ENCODE results near the gene C3orf62.
"Not testable (repeated sequence)": the region's sequence is repeated elsewhere in the genome, so short reads cannot be mapped to it uniquely, and the experiment has no call there.

The C3orf62 gene

DNA sequence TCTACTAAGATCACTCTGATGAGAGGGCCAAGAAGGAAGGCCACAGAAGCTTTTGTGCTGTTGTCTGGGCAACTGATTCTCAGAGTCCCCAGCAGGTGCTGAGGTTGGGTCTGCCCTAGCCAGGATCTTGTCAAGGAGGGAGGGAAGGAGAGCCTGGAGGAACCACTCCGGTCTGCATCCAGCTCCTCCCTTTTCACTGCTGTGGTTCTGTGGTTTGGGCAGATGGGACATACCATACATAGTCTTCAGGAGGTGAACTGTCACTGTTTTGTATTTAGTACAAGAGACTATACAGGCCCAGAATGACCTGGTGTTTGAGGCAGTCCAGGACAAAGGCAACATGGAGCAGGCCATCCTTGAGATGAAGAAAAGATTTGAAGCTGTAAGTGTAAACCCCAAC is 21.9 kb downstream of the C3orf62 start:
- Histone ChIP-seq H3K4me3 (ENCODE audit: low read length) (no peak overlapping the region), H2BK15ac (replicated peaks; ENCODE audit: low read depth) (no peak overlapping the region), H3K4ac (ENCODE audit: low read depth, low read length) (no peak overlapping the region), H4K5ac (ENCODE audit: low read length) (no peak overlapping the region), H3K56ac (ENCODE audit: low read length) (no peak overlapping the region), H2BK120ac (ENCODE audit: low read depth, low read length) (no peak overlapping the region), H3K4me2 (ENCODE audit: low read length) (no peak overlapping the region), H3K79me1 (ENCODE audit: low read length) (no peaks in the 10 kb centered on the region), H3K27me3 (ENCODE audit: insufficient read depth, low read length, poor library complexity) (no peaks in the 10 kb centered on the region), H3K23ac (ENCODE audit: low read length) (no peak overlapping the region), H2BK5ac (ENCODE audit: low read length) (no peak overlapping the region), H3K79me2 (ENCODE audit: control insufficient read depth, insufficient read depth, low read length) (no peaks in the 10 kb centered on the region), H4K8ac (ENCODE audit: low read depth, low read length) (no peak overlapping the region), H3K4me1 (ENCODE audit: control insufficient read depth, low read depth, low read length) (no peaks in the 10 kb centered on the region), H3K36me3 (ENCODE audit: control insufficient read depth, insufficient read depth, low read length) (no peaks in the 10 kb centered on the region), H2AK5ac (ENCODE audit: low read length) (no peak overlapping the region), H3K18ac (ENCODE audit: low read length) (no peak overlapping the region), H3K27ac (ENCODE audit: low read depth, low read length) (no peak overlapping the region), H3K9ac (ENCODE audit: low read length) (no peak overlapping the region)
- no CpG with 5 or more reads among the region's 1 CpG for WGBS (ENCODE audit: extremely low coverage, insufficient coverage, low lambda C conversion rate)
- peak; percentile 22 for DNase-seq

DNA sequence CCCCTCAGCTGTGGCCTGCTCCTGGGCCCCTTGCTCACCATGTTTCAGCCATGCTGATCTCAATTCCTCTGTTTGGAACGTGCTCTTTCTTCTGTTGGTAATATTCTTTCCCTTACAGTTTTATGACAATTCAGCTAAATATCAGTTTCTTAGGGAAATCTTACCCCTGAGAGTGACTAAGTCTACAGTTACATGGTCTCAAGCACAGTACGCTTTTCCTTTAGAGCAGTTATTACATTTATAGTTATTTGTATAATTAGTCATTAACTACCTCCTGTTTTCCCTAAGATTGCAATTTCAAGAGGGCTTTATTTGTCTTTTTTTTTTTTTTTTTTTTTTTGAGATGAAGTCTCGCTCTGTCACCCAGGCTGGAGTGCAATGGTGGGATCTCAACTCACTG is 23.5 kb downstream of the C3orf62 start:
- DNase-seq, result no peak
- Histone ChIP-seq H4K5ac (ENCODE audit: low read length) (no peak overlapping the region), H3K79me2 (ENCODE audit: control insufficient read depth, insufficient read depth, low read length) (no peaks in the 10 kb centered on the region), H3K79me1 (ENCODE audit: low read length) (no peaks in the 10 kb centered on the region), H3K27ac (ENCODE audit: low read depth, low read length) (no peak overlapping the region), H3K9ac (ENCODE audit: low read length) (no peak overlapping the region), H2BK120ac (ENCODE audit: low read depth, low read length) (no peak overlapping the region), H3K18ac (ENCODE audit: low read length) (no peak overlapping the region), H2AK5ac (ENCODE audit: low read length) (no peak overlapping the region), H3K4me2 (ENCODE audit: low read length) (no peak overlapping the region), H2BK15ac (replicated peaks; ENCODE audit: low read depth) (no peak overlapping the region), H3K4me3 (ENCODE audit: low read length) (no peak overlapping the region), H3K4ac (ENCODE audit: low read depth, low read length) (no peak overlapping the region), H3K27me3 (ENCODE audit: insufficient read depth, low read length, poor library complexity) (no peaks in the 10 kb centered on the region), H3K36me3 (ENCODE audit: control insufficient read depth, insufficient read depth, low read length) (no peaks in the 10 kb centered on the region), H2BK5ac (ENCODE audit: low read length) (no peak overlapping the region), H3K56ac (ENCODE audit: low read length) (no peak overlapping the region), H3K23ac (ENCODE audit: low read length) (no peak overlapping the region), H4K8ac (ENCODE audit: low read depth, low read length) (no peak overlapping the region), H3K4me1 (ENCODE audit: control insufficient read depth, low read depth, low read length) (no peaks in the 10 kb centered on the region)
- WGBS (ENCODE audit: extremely low coverage, insufficient coverage, low lambda C conversion rate), result no CpG with 5 or more reads among the region's 3 CpGs

DNA sequence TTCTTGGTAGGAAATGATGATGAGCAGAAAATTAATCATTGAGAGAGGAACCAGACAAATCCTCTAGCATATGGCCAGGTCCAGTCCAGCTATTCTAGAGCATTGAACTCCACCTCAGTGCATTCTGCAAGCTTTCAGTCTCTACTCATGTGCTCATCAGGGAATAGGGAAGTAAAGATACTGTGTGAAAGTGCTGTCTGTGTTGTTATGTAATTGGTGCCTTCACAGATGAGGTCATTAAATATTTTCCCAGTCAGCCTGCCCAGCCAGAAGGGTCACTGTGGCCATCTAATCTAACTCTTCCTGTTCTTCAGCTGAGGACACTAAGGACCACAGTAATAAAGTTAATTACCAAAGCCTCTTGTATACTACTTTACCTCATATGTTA is 28.2 kb downstream of the C3orf62 start:
- no peak for DNase-seq
- H3K4ac ChIP-seq (ENCODE audit: low read depth, low read length), result no peak overlapping the region
- no peak overlapping the region for H4K8ac ChIP-seq (ENCODE audit: low read depth, low read length)
- H3K79me2 ChIP-seq (ENCODE audit: control insufficient read depth, insufficient read depth, low read length), result no peaks in the 10 kb centered on the region
- no peak overlapping the region for H2BK15ac ChIP-seq (replicated peaks; ENCODE audit: low read depth)
- H2AK5ac ChIP-seq (ENCODE audit: low read length), result no peak overlapping the region
- H3K23ac ChIP-seq (ENCODE audit: low read length), result no peak overlapping the region
- H3K27ac ChIP-seq (ENCODE audit: low read depth, low read length), result no peak overlapping the region
- no peaks in the 10 kb centered on the region for H3K36me3 ChIP-seq (ENCODE audit: control insufficient read depth, insufficient read depth, low read length)
- no peaks in the 10 kb centered on the region for H3K27me3 ChIP-seq (ENCODE audit: insufficient read depth, low read length, poor library complexity)
- H2BK120ac ChIP-seq (ENCODE audit: low read depth, low read length), result no peak overlapping the region
- H3K56ac ChIP-seq (ENCODE audit: low read length), result no peak overlapping the region
- no peak overlapping the region for H3K4me3 ChIP-seq (ENCODE audit: low read length)
- no peaks in the 10 kb centered on the region for H3K4me1 ChIP-seq (ENCODE audit: control insufficient read depth, low read depth, low read length)
- H4K5ac ChIP-seq (ENCODE audit: low read length), result no peak overlapping the region
- H2BK5ac ChIP-seq (ENCODE audit: low read length), result no peak overlapping the region
- no peaks in the 10 kb centered on the region for H3K79me1 ChIP-seq (ENCODE audit: low read length)
- H3K18ac ChIP-seq (ENCODE audit: low read length), result no peak overlapping the region
- no peak overlapping the region for H3K9ac ChIP-seq (ENCODE audit: low read length)
- H3K4me2 ChIP-seq (ENCODE audit: low read length), result no peak overlapping the region

DNA sequence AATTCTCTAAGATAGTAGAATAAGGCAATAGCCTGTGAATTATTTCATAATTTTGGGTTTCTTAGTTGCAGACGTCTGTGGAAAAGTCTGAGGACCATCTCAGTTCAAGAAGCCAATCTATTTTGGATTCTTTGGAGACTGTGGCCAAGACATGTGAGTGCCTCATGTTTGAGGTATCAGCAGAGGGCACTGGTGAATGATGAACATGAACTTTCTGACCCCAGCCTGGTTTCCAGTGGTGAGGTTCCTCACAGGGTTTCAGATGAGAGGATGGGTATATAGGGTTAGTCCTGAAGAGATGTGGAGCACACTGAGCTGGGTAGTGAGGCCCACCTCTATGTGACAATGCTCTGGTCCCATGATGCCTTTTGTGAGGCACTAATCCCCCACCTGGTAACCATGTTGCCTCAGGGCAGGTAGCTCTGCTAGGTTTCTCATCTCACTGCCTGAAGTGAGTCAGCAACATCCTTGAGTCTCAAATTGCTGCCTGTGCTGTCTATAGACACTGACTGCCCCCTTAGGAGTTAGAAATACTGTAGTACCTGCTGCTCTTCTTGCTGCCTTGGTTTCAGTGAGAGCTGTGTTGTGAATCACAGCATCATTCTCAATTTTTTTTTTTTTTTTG is 32.3 kb downstream of the C3orf62 start:
- Histone ChIP-seq H3K27me3 (ENCODE audit: insufficient read depth, low read length, poor library complexity) (no peaks in the 10 kb centered on the region), H2BK15ac (replicated peaks; ENCODE audit: low read depth) (no peak overlapping the region), H4K5ac (ENCODE audit: low read length) (no peak overlapping the region), H3K4ac (ENCODE audit: low read depth, low read length) (no peak overlapping the region), H3K4me1 (ENCODE audit: control insufficient read depth, low read depth, low read length) (no peaks in the 10 kb centered on the region), H3K18ac (ENCODE audit: low read length) (no peak overlapping the region), H3K23ac (ENCODE audit: low read length) (no peak overlapping the region), H3K4me2 (ENCODE audit: low read length) (no peak overlapping the region), H3K79me1 (ENCODE audit: low read length) (no peaks in the 10 kb centered on the region), H2BK120ac (ENCODE audit: low read depth, low read length) (no peak overlapping the region), H2AK5ac (ENCODE audit: low read length) (no peak overlapping the region), H3K56ac (ENCODE audit: low read length) (no peak overlapping the region), H2BK5ac (ENCODE audit: low read length) (no peak overlapping the region), H3K79me2 (ENCODE audit: control insufficient read depth, insufficient read depth, low read length) (no peaks in the 10 kb centered on the region), H3K27ac (ENCODE audit: low read depth, low read length) (no peak overlapping the region), H3K4me3 (ENCODE audit: low read length) (no peak overlapping the region), H3K36me3 (ENCODE audit: control insufficient read depth, insufficient read depth, low read length) (no peaks in the 10 kb centered on the region), H3K9ac (ENCODE audit: low read length) (no peak overlapping the region), H4K8ac (ENCODE audit: low read depth, low read length) (no peak overlapping the region)
- peak; percentile 84 for DNase-seq
- WGBS (ENCODE audit: extremely low coverage, insufficient coverage, low lambda C conversion rate), result no CpG with 5 or more reads among the region's 1 CpG

DNA sequence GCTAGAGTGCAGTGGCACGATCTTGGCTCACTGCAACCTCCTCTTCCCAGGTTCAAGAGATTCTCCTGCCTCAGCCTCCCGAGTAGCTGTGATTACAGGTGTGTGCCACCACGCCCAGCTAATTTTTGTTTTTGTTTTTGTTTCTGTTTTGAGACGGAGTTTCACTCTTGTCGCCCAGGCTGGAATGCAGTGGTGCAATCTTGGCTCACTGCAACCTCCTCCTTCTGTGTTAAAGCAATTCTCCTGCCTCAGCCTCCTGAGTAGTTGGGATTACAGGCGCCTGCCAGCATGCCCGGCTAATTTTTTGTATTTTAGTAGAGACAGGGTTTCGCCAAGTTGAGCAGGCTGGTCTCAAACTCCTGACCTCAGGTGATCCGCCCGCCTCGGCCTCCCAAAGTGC is 36.9 kb downstream of the C3orf62 start:
- H3K27me3 ChIP-seq (ENCODE audit: insufficient read depth, low read length, poor library complexity); H3K56ac ChIP-seq (ENCODE audit: low read length); H3K27ac ChIP-seq (ENCODE audit: low read depth, low read length); H3K4me1 ChIP-seq (ENCODE audit: control insufficient read depth, low read depth, low read length); H3K9ac ChIP-seq (ENCODE audit: low read length); H2AK5ac ChIP-seq (ENCODE audit: low read length); H3K79me2 ChIP-seq (ENCODE audit: control insufficient read depth, insufficient read depth, low read length); H4K5ac ChIP-seq (ENCODE audit: low read length); H3K23ac ChIP-seq (ENCODE audit: low read length); H3K36me3 ChIP-seq (ENCODE audit: control insufficient read depth, insufficient read depth, low read length); H2BK15ac ChIP-seq (replicated peaks; ENCODE audit: low read depth); H3K18ac ChIP-seq (ENCODE audit: low read length); H2BK120ac ChIP-seq (ENCODE audit: low read depth, low read length); H2BK5ac ChIP-seq (ENCODE audit: low read length); H3K79me1 ChIP-seq (ENCODE audit: low read length); H3K4ac ChIP-seq (ENCODE audit: low read depth, low read length); H3K4me2 ChIP-seq (ENCODE audit: low read length); H3K4me3 ChIP-seq (ENCODE audit: low read length); H4K8ac ChIP-seq (ENCODE audit: low read depth, low read length); DNase-seq: not testable (repeated sequence)
- WGBS (ENCODE audit: extremely low coverage, insufficient coverage, low lambda C conversion rate), result no CpG with 5 or more reads among the region's 11 CpGs

All from mesendoderm (in vitro differentiated cells).